ENCODE measurements around the gene CDCP2.

Gene CDCP2

GRCh38 chr1:54173681-54174080, 20.9 kb upstream of the CDCP2 start:
- no peak overlapping the region for H3K4me3 ChIP-seq (replicated peaks; ENCODE audit: insufficient read depth, low read length)
- no peak for DNase-seq (ENCODE audit: low read depth in 1 of 2, low spot score in 1 of 2)
- no peaks in the 10 kb centered on the region for H3K27me3 ChIP-seq (ENCODE audit: insufficient read depth, poor library complexity, severe bottlenecking)
- no peak overlapping the region for H3K27ac ChIP-seq (replicated peaks)
- TF ChIP-seq CTCF (IDR thresholded peaks at IDR 0.05; ENCODE audit: insufficient read depth, low read length), result no peak
- no peak for TF ChIP-seq POLR2AphosphoS5 (IDR thresholded peaks at IDR 0.05; ENCODE audit: low read depth)
- no peak for TF ChIP-seq SPI1 (IDR thresholded peaks at IDR 0.05; ENCODE audit: borderline replicate concordance, low read depth)
- no peak for TF ChIP-seq REST (IDR thresholded peaks at IDR 0.05; ENCODE audit: insufficient replicate concordance, low read depth)

- no peak for DNase-seq (ENCODE audit: low read depth in 1 of 2, low spot score in 1 of 2)
- Histone ChIP-seq H3K27me3 (ENCODE audit: insufficient read depth, poor library complexity, severe bottlenecking) (no peaks in the 10 kb centered on the region), H3K4me3 (replicated peaks; ENCODE audit: insufficient read depth, low read length) (no peak overlapping the region), H3K27ac (replicated peaks) (no peak overlapping the region)
- TF ChIP-seq SPI1 (IDR thresholded peaks at IDR 0.05; ENCODE audit: borderline replicate concordance, low read depth) (no peak), GABPA (IDR thresholded peaks at IDR 0.05; ENCODE audit: low read depth) (no peak), REST (IDR thresholded peaks at IDR 0.05; ENCODE audit: insufficient replicate concordance, low read depth) (no peak), CTCF (IDR thresholded peaks at IDR 0.05; ENCODE audit: insufficient read depth, low read length) (no peak), POLR2AphosphoS5 (IDR thresholded peaks at IDR 0.05; ENCODE audit: low read depth) (no peak)
Observed at GRCh38 chr1:54172614-54173599, 20.1 kb upstream of the CDCP2 start.

- Histone ChIP-seq H3K27ac (replicated peaks) (no peak overlapping the region), H3K4me3 (replicated peaks; ENCODE audit: insufficient read depth, low read length) (no peak overlapping the region), H3K27me3 (ENCODE audit: insufficient read depth, poor library complexity, severe bottlenecking) (no peaks in the 10 kb centered on the region)
- TF ChIP-seq POLR2AphosphoS5 (IDR thresholded peaks at IDR 0.05; ENCODE audit: low read depth), result no peak
- TF ChIP-seq SPI1 (IDR thresholded peaks at IDR 0.05; ENCODE audit: borderline replicate concordance, low read depth), result no peak
- no peak for TF ChIP-seq CTCF (IDR thresholded peaks at IDR 0.05; ENCODE audit: insufficient read depth, low read length)
- no peak for TF ChIP-seq REST (IDR thresholded peaks at IDR 0.05; ENCODE audit: insufficient replicate concordance, low read depth)
- TF ChIP-seq GABPA (IDR thresholded peaks at IDR 0.05; ENCODE audit: low read depth), result no peak
- no peak for DNase-seq (ENCODE audit: low read depth in 1 of 2, low spot score in 1 of 2)
Observed at GRCh38 chr1:54171606-54172005, 18.8 kb upstream of the CDCP2 start.
